Measurements from ENCODE around the gene TTC36. TPM values are rescaled to one million over a fixed set of nuclear protein-coding genes. Genes with fewer than 3 reads are reported as not detected.
A peak's percentile ranks its signal among the peaks of the same experiment; 100 is the strongest.

The TTC36 gene
- total and polyA plus RNA-seq, 9 of the 15 experiments (the other 6 are each of a cell fraction or from before 2014, with no cell fraction given) = 0.22 to 0.23 TPM; not detected in 7

- TF ChIP-seq REST (IDR thresholded peaks at IDR 0.05; ENCODE audit: borderline replicate concordance) (no peak), REST (CRISPR knock-in tag; IDR thresholded peaks at IDR 0.05; ENCODE audit: low read depth) (peak; percentile 54; the same call in 1 of the 2 replicates), HNRNPUL1 (IDR thresholded peaks at IDR 0.05; ENCODE audit: low read length) (no peak), MYNN (IDR thresholded peaks at IDR 0.05) (no peak), MYNN (CRISPR knock-in tag; IDR thresholded peaks at IDR 0.05) (no peak), ZNF696 (CRISPR knock-in tag; conservative IDR thresholded peaks at IDR 0.05) (no peak), CUX1 (CRISPR knock-in tag; IDR thresholded peaks at IDR 0.05) (no peak), THAP12 (CRISPR knock-in tag; IDR thresholded peaks at IDR 0.05) (no peak)
Measured at GRCh38 chr11:118572061-118572980, 45.0 kb downstream of the TTC36 start, which contains the start of gene ARCN1 (continued).
